ENCODE data around the gene LRG1. TPM values are rescaled to one million over a fixed set of nuclear protein-coding genes. Genes with fewer than 3 reads are reported as not detected.

Gene LRG1
- total RNA-seq, 1 donor: not detected

DNA sequence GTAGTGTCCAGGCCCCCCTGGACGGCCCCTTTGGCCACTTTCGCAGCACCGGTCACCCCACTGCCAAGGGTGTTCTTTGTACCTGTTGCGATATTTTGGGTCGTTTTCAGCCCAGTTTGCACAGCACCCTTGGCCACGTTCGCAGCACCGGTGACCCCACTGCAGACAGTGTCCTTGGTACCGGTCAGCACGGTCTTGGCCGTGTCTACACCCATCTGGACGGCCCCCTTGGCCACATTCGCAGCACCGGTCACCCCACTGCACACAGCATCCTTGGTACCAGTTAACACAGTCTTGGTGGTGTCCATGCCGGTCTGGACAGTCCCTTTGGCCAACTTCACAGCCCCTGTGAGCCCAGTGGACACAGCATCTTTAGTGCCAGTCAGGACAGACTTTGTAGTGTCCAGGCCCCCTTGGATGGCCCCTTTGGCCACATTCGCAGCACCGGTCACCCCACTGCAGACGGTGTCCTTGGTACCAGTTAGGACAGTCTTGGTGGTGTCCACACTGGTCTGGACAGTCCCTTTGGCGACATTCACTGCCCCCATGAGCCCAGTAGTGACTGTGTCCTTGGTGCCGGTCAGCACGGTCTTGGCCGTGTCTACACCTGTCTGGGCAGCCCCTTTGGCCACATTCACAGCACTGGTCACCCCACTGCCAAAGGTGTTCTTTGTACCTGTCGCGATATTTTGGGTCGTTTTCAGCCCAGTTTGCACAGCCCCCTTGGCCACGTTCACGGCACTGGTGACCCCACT, 28.4 kb downstream of the LRG1 start:
- no peak for DNase-seq (ENCODE audit: insufficient read length, low spot score, missing footprints)
- Histone ChIP-seq H2AFZ (ENCODE audit: low read length) (no peak overlapping the region), H3K36me3 (ENCODE audit: insufficient read depth, low read length) (no peaks in the 10 kb centered on the region), H3K9me3 (ENCODE audit: low read depth, low read length) (no peaks in the 10 kb centered on the region), H3K4me1 (ENCODE audit: insufficient read depth, low read length) (peaks cover 3% of the 10 kb centered on the region), H4K20me1 (ENCODE audit: insufficient read depth, low read length) (peaks cover 2% of the 10 kb centered on the region), H3K27me3 (ENCODE audit: insufficient read depth, low read length) (peaks cover 4% of the 10 kb centered on the region), H3K4me3 (ENCODE audit: insufficient read depth, low read length) (no peak overlapping the region), H3K27ac (ENCODE audit: low read depth, low read length) (no peak overlapping the region), H3K4me2 (ENCODE audit: insufficient read depth, low read length) (no peak overlapping the region), H3K79me2 (ENCODE audit: insufficient read depth, low read length) (no peaks in the 10 kb centered on the region)
- TF ChIP-seq, protein P1, sequence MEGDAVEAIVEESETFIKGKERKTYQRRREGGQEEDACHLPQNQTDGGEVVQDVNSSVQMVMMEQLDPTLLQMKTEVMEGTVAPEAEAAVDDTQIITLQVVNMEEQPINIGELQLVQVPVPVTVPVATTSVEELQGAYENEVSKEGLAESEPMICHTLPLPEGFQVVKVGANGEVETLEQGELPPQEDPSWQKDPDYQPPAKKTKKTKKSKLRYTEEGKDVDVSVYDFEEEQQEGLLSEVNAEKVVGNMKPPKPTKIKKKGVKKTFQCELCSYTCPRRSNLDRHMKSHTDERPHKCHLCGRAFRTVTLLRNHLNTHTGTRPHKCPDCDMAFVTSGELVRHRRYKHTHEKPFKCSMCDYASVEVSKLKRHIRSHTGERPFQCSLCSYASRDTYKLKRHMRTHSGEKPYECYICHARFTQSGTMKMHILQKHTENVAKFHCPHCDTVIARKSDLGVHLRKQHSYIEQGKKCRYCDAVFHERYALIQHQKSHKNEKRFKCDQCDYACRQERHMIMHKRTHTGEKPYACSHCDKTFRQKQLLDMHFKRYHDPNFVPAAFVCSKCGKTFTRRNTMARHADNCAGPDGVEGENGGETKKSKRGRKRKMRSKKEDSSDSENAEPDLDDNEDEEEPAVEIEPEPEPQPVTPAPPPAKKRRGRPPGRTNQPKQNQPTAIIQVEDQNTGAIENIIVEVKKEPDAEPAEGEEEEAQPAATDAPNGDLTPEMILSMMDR (IDR thresholded peaks at IDR 0.05; ENCODE audit: extremely low read depth, low read depth, low read length): no peak

DNA sequence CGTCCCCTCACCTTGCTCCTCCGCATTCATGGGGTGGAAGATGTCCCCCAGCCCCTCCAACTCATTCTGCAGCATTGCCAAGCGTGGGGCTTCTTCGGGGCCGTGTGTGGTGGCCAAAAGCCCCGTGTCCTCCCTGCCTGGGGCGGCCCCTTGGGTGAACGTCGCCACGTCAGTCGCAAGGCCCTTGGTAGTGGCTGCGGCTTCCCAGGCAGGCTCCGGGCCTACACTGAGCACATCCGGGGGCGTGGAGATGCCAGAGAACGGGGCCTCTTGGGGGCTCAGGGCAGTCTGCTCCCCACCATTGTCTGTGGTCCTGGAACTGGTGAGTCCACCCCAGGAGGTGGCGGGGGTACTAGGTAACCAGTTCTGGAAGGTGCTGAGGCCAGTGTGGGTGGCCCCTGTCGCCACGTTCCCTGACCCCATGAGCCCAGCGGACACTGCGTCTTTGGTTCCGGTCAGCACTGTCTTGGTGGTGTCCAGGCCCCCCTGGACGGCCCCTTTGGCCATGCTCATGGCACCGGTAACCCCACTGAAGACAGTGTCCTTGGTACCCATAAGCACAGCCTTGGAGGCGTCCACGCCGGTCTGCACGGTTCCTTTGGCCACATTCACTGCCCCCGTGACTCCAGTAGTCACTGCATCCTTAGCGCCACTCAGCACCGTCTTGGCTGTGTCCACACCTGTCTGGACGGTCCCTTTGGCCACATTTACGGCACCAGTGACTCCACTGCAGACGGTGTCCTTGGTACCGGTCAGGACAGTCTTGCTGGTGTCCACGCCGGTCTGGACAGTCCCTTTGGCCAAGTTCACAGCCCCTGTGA, 29.2 kb downstream of the LRG1 start:
- TF ChIP-seq, protein P1 (IDR thresholded peaks at IDR 0.05; ENCODE audit: extremely low read depth, low read depth, low read length): no peak
- H2AFZ ChIP-seq (ENCODE audit: low read length): no peak overlapping the region
- no peak for DNase-seq (ENCODE audit: insufficient read length, low spot score, missing footprints)
- peaks cover 3% of the 10 kb centered on the region for H4K20me1 ChIP-seq (ENCODE audit: insufficient read depth, low read length)
- no peaks in the 10 kb centered on the region for H3K79me2 ChIP-seq (ENCODE audit: insufficient read depth, low read length)
- H3K36me3 ChIP-seq (ENCODE audit: insufficient read depth, low read length): no peaks in the 10 kb centered on the region
- peaks cover 6% of the 10 kb centered on the region for H3K4me1 ChIP-seq (ENCODE audit: insufficient read depth, low read length)
- H3K4me3 ChIP-seq (ENCODE audit: insufficient read depth, low read length): no peak overlapping the region
- no peaks in the 10 kb centered on the region for H3K9me3 ChIP-seq (ENCODE audit: low read depth, low read length)
- H3K27ac ChIP-seq (ENCODE audit: low read depth, low read length): no peak overlapping the region
- no peaks in the 10 kb centered on the region for H3K27me3 ChIP-seq (ENCODE audit: insufficient read depth, low read length)
- no peak overlapping the region for H3K4me2 ChIP-seq (ENCODE audit: insufficient read depth, low read length)

DNA sequence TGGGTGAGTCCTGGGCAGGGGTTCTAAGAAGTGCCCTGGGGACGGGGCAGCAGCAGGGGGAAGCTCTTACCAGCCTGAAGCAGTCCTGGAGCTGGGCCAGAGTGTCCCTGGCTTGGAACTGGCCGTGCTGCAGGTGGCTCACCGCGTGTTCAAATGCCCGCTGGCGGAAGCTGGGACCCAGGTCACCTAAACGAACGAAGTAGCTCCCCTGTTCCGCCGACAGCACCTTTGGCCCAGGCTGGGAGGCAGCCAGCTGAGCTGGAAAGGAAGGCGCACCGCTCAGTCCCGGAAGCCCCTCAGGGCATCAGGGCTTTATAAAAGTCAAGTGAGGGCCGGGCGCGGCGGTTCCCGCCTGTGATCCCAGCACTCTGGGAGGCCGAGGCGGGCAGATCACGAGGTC, 31.1 kb downstream of the LRG1 start:
- Histone ChIP-seq H3K27me3 (ENCODE audit: insufficient read depth, low read length) (no peaks in the 10 kb centered on the region), H3K27ac (ENCODE audit: low read depth, low read length) (no peak overlapping the region), H3K9me3 (ENCODE audit: low read depth, low read length) (no peaks in the 10 kb centered on the region), H3K4me2 (ENCODE audit: insufficient read depth, low read length) (no peak overlapping the region), H2AFZ (ENCODE audit: low read length) (no peak overlapping the region), H4K20me1 (ENCODE audit: insufficient read depth, low read length) (peaks cover 7% of the 10 kb centered on the region), H3K79me2 (ENCODE audit: insufficient read depth, low read length) (no peaks in the 10 kb centered on the region), H3K4me3 (ENCODE audit: insufficient read depth, low read length) (no peak overlapping the region), H3K4me1 (ENCODE audit: insufficient read depth, low read length) (peaks cover 6% of the 10 kb centered on the region), H3K36me3 (ENCODE audit: insufficient read depth, low read length) (peaks cover 4% of the 10 kb centered on the region)
- DNase-seq (ENCODE audit: insufficient read length, low spot score, missing footprints): no peak
- TF ChIP-seq, protein P1 (IDR thresholded peaks at IDR 0.05; ENCODE audit: extremely low read depth, low read depth, low read length): no peak

DNA sequence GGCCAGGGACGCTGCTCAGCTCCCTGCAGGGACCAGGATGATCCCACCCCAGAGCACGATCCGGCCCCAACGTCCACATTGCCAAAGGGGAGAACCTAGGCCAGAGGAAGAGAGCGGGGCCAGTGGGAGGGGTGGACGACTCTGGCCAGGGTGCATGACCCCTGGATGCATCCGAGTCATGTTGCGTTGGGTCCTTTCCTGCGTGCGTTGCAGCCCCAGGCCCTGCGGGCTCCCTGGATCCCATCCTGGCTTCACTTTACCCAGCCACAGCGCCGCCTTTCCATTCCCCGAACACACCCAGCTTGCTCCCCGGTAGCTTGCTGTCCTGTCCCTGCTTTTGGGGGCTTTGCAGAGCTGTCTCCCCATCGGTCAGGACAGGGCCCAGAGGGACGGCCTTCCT, 32.0 kb downstream of the LRG1 start:
- TF ChIP-seq, protein P1 (IDR thresholded peaks at IDR 0.05; ENCODE audit: extremely low read depth, low read depth, low read length): no peak
- Histone ChIP-seq H4K20me1 (ENCODE audit: insufficient read depth, low read length) (peaks cover 7% of the 10 kb centered on the region), H3K4me1 (ENCODE audit: insufficient read depth, low read length) (peaks cover 6% of the 10 kb centered on the region), H3K36me3 (ENCODE audit: insufficient read depth, low read length) (peaks cover 9% of the 10 kb centered on the region), H3K27ac (ENCODE audit: low read depth, low read length) (no peak overlapping the region), H3K79me2 (ENCODE audit: insufficient read depth, low read length) (no peaks in the 10 kb centered on the region), H2AFZ (ENCODE audit: low read length) (no peak overlapping the region), H3K27me3 (ENCODE audit: insufficient read depth, low read length) (no peaks in the 10 kb centered on the region), H3K9me3 (ENCODE audit: low read depth, low read length) (no peaks in the 10 kb centered on the region), H3K4me2 (ENCODE audit: insufficient read depth, low read length) (no peak overlapping the region), H3K4me3 (ENCODE audit: insufficient read depth, low read length) (no peak overlapping the region)
- no peak for DNase-seq (ENCODE audit: insufficient read length, low spot score, missing footprints)
